Erythroblast (primary cell): ENCODE results near the gene SLC25A28.

ENCODE experiments used
- GATA1 ChIP-seq: IDR thresholded peaks from 2 replicates; pipeline ENCODE4 v1.6.1; 2011; ENCODE audit warnings: low read depth, mild to moderate bottlenecking, control low read depth, low read length, moderate library complexity
- POLR2A ChIP-seq: IDR thresholded peaks from 2 replicates; pipeline ENCODE4 v1.6.1; 2011; ENCODE audit warnings: mild to moderate bottlenecking, low read length

DNA sequence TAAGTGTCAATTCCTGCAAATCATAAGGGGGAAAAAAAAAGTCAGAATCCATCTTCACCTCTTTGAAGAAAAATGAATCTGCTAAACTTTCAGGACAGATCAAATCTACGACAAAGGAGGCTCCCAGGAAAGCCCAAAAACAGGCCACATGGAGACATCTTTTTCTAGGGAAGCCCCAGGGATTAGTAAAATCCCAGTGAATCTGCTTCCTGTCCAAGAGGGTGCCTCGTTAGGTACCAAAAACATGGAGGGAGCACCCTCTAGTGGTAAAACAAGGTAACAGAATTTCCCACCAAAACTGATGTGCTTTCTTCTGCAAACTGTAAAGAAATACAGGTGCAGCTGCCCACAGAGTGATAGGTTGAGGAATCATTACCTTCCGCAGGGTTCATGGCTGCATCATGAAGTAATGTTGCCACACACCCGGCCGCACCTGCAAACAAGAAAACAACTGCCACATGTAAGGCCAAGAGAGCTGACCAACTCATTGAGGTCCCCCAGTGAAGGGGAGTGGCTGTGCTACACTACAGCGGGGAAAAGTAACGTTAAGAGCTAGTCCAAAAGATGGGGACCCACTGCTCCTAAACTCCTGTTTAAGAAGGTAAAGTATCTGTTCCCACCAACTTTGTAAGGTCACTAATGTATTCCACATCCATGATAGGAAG, 7.9 kb downstream of the SLC25A28 start:
- TF ChIP-seq POLR2A: peak; percentile 14
- no peak for TF ChIP-seq GATA1
